ENCODE data around the gene COL13A1.

- TF ChIP-seq CTCF (IDR thresholded peaks at IDR 0.05; ENCODE audit: insufficient read depth, low read depth, low read length) (no peak), EZH2 (IDR thresholded peaks at IDR 0.05; ENCODE audit: insufficient read depth, low read length) (no peak)
Observed at GRCh38 chr10:69845574-69846292, 44.0 kb downstream of the COL13A1 start.

Measured in astrocyte (in vitro differentiated cells and primary cell).